ENCODE data around the gene DKKL1.

The DKKL1 gene

DNA sequence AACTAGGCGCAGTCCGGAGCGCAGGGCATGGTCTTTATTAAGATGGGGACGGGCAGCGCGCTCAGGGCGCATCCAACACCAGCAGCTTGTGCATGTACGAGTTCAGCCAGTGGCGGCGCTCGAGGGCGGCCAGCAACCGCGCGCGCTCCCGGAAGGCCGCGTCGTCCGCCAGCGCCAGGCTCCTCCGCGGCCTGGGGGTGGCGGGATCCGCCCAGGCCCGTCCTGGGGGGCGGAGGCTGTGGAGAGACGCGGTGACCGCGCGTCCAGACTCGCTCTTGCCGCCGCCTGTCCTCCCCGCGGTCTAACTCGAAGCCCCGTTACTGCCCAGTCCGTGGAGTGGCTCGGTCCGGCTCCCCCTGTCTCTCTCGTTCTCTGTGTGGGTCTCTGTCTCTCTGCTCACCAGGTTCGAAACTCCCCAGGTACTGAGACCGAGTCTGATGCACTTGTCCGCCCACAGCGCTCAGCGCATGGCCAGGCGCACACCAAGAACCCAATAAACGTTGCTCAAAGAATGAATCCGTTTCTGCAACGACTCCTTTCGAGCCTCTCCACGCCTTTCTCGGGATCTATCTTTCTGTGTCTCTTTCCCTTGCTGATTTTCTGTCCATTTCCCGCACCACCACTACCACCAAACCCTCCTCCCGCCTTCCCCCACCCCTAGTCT lies 58.9 kb downstream of the DKKL1 start:
- DNase-seq (ENCODE audit: low read depth in 2 of 2), result no peak

DNA sequence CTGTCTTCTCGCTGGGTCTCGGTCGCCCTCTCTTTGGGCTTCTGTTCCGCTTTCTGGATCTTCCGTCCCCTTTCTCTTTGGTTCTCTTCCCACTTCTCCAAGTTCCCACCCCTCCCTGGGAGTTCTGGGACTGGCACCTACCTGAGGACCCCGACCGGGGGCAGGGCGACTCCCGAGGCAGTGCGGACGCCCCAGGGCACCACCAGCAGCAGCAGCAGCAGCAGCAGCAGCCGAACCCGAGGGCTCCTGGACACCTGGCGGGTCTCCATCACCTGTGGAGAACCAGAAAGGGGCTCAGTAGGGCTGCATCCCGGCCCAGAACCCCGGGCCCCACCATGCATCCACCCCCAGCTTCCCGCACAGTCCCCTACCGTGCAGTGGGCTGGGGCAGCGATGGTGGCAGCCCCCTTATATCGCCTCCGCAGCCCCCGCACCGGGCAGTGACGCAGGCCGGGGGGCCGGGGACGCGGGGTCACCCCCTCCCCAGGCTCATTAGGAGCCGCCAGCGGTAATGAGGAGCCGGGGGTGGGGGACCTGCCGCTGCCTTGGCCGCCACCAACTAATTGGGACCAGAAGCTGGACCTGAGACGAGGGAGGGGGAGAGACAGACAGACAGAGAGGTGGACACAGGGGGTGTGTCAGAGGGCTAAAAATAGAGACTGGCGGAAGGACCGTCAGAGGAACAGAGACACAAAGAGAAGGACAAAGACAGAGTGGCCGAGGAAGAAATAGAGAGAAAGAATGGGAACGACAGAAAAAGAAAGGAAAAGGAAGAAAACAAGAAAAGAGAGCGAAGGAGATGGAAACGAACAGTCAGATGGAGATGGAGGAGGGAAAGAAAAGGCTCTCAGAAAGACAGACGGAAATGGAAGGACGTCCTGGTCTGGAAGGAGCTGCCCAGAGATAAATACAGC lies 59.7 kb downstream of the DKKL1 start, which contains the start of gene PTH2:
Gene PTH2 (minus strand): TSS at position 371 of the 914 bp plus-strand sequence. CDS start 102 bp downstream, at position 269.
- no peak for DNase-seq (ENCODE audit: low read depth in 2 of 2)

DNA sequence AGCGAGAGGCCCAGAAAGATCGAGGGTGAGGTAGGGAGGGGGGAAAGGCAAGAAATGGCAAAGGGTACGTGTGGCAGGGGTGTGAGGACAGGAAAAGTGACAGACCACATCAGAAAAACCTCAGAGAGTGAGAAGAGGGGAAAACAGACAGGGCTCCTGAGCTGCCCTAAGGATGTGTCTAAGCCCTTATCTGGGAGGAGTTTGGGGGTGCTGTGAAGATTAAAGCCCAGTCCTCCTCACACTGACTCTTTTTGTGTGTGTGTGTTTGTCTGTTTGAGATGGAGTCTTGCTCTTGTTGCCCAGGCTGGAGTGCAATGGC lies 60.3 kb downstream of the DKKL1 start:
- DNase-seq (ENCODE audit: low read depth in 2 of 2), result no peak

All from stimulated activated CD8-positive, alpha-beta memory T cell treated with anti-CD3 and anti-CD28 coated beads, Interleukin-15, amount 100 ng/mL, for 48 hours (primary cell).